GM21381 (cell line): ENCODE results near the gene CIPC.

Source experiments
- ATAC-seq: cut with Tn5 transposase; IDR thresholded peaks from one replicate; pipeline ENCODE4 v1.9.1; 2021; ENCODE audit warnings: mild to moderate bottlenecking, moderate library complexity; ENCODE audit not compliant: unreplicated experiment

CIPC gene

GRCh38 chr14:77097700-77098528 is at the start of gene CIPC:
CIPC (plus strand) TSS chr14:77098258; CDS start chr14:77105709, 7,451 bp downstream.
- ATAC-seq = peak; percentile 86

GRCh38 chr14:77051116-77051515 is 46.9 kb upstream of the CIPC start:
- no peak for ATAC-seq

- no peak for ATAC-seq
Measured at GRCh38 chr14:77052281-77053044, 45.6 kb upstream of the CIPC start.

DNA sequence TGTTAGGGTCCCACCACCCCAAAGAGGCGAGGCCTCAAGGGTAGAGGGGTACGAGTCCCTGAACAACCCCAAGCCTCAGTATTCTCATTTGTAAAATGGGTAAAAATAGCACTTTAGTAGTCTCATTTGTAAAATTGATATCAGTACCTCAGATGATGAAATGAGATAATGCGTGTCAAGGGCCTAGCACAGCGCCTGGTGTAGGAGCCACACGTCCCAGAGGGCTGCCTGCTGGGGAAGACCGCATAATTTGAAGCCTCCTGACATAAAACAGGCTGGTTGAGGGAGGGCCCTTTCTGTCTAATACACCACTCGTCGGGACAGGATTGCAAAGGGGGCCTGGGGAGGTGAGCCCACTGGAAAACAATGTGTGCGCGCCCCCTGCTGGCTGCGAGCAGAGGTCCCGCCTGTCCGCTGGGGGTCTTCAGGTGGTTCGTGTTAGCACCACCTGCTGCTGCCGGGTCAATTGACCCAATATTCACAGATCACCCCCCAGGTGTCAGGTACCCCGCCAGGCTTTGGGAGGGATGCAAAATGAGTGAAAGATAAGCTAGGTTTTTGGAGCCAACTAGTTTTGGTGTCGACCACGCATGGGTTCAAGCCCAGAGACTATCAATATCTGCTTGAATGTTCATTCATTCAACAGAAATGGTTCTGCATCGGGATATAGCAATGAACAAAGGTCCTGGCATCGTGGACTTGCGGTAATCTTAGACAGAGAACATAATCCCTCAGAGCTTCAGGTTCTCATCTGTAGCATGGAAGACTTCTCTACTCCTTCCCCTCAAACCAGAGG is 44.8 kb upstream of the CIPC start:
- peak; percentile 58 for ATAC-seq

GRCh38 chr14:77055306-77055705 is 42.8 kb upstream of the CIPC start:
- ATAC-seq = no peak

- no peak for ATAC-seq
Measured at GRCh38 chr14:77055981-77056380, 42.1 kb upstream of the CIPC start.

DNA sequence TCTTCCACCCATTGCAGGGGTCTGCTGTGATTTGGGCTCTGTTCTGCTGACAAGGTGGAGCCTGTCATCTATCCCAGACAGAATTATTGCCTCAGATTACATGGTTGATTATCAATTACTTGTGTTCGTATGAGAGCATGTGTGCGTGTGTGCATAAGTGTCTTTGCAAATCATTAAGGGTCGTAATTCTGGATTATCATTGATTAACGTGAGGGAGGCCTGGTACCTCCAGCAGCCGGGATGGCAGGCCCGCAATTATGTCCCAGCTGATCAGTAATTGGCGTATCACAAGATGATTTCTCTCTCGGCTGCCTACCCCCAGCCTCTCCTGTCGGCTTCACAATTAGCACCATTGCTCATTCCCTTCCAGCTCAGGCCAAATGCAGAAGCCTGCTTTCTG is 39.9 kb upstream of the CIPC start:
- ATAC-seq = no peak

GRCh38 chr14:77058785-77059184 is 39.3 kb upstream of the CIPC start:
- ATAC-seq = no peak

- no peak for ATAC-seq
Measured at GRCh38 chr14:77059276-77059915, 38.7 kb upstream of the CIPC start.

DNA sequence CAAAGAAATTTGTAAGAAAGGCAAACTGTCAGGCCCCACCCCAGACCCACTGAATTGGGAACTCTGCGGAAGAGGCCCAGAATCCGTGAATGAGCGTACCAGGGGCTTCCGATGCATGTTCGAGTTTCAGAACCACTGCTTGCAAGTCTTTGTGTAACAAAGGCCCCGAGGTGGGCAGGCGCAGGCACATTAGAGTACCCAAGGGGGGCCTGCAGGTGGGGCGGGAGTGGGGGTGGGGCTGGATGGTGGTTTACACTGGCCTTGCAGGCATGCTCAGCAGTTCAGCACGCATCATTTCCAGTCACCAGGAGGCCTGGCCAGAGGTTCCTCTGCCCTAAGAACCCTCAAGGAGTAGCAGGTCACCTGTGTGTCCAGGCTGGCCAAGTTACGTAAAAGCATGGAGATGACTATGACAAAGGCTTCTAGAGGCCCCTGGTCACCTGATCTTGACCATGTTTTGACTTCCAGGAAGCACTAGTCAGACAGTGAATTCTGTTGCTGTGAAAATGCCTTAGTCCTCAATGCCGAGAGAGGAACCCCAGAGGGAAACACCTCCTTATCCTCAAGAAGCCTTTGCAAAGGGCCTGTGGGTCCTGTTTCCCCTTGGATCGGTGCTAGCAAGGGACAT is 36.3 kb upstream of the CIPC start:
- ATAC-seq = no peak

GRCh38 chr14:77062261-77062660 is 35.8 kb upstream of the CIPC start:
- no peak for ATAC-seq

- no peak for ATAC-seq
Measured at GRCh38 chr14:77063571-77064171, 34.4 kb upstream of the CIPC start.

DNA sequence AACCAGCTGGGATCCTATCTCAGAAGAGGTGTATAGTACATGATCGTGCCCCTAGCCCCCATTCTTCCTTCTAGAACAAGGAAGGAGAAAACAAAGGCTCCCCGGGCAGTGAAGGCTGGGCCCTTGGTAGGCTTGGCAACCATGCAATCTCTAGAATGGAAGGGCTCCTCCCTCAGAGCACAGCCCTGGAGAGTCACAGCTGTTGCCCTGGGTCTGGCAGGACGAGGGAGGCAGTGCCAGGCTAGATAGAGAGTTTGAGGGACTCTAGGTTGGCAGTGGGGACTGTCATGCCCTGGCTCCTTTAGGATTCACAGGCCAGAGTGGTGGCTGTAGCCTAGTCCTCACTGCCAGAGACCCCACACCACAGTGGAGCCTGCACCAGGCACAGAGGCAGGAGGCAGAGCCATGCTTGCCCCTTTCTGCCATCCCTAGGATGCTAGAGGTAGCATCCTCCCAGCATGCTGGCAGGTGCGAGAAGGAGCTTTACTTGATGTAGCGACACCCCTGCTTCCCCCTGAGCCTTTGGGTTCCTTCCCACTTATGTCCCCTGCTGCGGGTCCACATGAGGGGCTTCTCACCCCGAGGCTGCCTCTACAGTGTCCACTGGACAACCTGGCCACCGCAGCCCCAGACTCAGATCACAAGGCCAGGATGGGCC is 33.4 kb upstream of the CIPC start:
- ATAC-seq = no peak

GRCh38 chr14:77065851-77066577 is 32.0 kb upstream of the CIPC start:
- ATAC-seq = no peak

DNA sequence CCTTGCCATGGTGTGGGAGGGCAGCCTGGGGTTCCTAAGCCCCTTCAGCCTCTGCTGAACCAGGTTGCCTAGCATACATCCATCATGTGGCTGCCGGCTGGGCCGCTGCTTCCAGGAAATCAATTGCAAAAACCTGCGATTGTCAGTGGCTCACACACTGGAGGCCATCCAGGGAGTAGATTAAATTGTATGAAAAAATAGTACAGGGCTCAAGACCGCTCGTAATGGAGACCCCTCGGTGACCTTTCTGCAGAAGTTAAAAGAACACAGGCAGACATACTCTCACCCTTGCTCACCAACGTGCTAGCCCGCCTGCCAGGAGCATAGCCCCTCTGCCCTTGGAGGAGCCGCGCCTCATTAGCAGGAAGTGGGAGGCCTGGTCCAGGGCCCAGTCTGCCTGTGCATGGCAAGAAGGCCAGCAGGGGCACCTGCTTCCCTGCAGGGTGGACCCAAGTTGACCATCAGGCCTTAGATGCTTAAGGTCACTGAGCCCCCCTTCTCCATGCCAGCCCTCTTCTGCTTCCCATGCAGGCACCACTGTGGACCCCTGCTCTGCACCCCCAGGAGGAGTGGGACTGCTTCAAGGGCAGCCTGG is 31.4 kb upstream of the CIPC start:
- ATAC-seq = no peak

DNA sequence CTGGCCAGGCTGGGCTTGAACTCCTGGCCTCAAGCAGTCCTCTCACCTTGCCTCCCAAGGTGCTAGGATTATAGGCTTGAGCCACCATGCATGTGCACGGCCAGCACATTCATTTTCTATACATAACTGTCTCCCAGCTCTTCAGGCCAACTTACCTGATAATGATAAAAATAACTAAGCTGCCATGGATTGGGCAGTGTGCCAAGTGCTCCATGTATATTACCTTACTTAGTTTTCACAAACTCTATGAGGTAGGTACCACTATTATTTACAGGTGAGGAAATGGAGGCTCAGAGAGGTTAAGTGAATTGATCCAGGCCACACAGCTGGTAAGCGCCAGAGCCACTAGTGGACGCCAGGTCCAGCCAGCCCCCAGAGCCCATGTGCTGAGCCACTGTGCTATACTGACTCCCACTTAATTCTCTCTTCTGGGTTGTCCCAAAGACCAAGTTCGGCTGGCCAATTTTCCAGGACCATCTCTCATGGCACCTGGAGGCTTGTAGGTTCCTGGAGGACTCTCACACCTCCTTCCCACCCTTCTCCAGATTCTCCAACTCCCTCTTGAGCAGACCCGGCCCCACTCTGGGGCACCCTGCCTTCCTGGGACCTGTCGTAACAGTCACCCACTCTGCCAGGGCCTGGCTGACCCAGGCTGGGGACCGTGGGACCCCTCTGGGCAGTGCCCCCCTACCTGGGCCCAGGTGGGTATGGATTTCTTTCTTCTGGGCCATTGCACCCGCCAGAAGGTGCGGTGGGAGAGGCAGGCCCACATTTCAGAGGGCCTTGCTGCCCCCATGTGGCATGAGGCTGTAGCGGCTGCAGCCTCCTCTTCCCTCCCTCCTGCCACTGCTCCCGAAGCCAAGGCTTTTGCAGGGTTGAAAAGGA is 30.2 kb upstream of the CIPC start:
- no peak for ATAC-seq

DNA sequence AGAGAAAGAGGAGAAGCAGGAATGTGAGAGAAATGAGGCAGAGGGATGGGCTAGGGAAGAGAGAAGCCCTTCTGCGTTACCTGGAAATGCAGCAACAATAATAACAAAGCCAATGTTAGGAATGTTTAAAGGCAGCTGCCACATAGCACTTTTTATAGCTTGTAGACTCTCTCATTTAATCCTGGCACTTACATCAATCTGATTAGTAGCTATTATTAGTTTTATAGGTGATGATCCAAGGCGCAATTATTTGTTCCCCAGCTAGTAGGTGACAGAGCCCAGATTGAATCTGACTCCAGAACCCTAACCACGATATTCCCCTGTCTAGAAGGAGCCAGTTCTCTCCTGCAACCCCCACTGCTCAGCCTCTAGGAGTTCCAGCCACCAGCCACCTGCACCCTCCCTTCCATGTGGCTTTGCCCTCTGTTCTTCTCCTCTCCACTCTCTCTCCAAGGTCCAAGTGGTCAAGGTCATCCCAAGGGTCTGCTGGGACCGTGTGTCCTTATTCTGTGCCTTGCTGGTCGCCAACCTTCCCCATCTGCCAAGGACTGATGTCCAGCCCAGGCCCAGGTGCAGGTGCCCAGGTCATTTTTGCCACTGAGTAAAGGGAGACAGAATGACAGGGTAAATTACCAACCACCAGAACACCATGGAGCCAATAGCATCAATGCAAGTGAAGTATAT is 29.4 kb upstream of the CIPC start:
- ATAC-seq = no peak
